ENCODE data around the gene WDR37.
"Not testable (repeated sequence)": the region's sequence is repeated elsewhere in the genome, so short reads cannot be mapped to it uniquely, and the experiment has no call there.

WDR37 gene

DNA sequence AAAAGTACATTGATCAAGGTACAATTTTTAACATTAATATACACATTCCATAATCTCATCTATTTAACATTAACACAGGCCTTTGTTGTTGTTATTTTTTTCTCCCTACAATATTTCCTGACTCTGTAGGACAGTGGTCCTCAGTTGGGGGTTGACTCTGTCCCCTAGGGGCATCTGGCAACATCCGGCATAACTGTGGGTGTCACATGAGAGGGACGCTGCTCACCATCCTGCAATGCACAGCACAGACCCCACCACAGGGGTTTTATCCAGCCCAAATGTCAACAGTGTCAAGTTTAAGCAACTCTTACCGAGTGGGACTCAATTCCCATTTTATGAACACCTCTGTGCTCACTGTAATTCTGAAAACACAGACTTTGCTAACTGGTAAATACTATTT, 16.1 kb upstream of the WDR37 start:
- no peak for DNase-seq

DNA sequence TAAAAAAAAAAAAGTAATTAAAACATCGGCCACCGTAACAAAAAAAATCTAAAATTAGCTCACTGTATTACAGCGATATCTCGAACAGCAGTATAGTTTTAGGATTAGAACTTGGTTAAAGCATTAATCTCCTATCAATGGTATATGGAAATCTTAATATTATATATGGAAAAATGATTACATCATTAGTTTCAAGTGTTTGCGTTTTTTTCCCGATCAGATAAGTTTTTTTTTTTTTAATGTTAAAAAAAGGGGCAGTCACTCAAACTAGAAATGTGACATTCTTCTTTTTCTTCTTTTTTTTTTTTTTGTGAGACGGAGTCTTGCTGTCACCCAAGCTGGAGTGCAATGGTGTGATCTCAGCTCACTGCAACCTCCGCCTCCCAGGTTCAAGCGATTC, 14.7 kb upstream of the WDR37 start:
- no peak for DNase-seq

DNA sequence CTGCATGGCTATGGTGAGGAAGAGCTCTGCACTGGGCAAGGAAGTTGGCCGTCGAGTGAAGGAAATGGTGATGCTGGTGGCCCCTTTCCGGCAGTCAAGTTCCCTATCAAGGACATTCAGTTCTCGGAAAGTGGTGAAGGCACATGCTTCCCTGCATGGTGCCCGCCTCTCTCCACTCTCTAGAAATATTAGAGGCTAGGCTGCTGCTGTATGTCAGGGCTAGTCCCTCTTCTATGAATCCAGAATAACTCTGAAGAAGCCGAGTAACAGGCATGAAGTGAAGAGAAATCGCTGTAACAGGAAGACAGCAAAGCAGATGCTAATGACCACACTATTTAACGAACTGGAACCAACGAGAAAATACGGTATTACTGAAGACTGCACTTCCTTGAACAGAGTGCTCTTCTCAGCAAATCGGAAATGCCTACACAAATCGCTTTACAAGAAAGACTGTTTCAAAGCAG, 12.6 kb upstream of the WDR37 start:
- peak in 2 of 51 donors; percentile 11 to 28 for DNase-seq

DNA sequence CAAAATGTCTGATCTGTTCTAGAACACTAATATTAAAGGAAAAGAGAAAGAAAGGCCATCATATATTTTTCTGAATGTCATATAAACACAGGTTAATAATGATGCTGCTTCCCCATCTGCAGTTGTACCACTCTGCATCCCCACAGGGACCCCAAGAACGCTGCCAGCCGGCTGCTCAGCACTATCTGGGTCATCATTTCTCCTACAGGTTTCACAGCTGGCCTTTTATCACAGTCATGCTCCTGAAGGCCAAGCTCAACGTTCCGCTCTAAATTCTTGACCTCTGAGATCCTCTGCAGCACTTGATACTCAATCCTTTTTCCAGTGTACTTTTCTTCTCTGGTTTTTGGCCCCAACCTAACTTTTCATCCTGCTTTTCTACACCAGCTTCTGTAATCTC, 12.0 kb upstream of the WDR37 start:
- DNase-seq = no peak

DNA sequence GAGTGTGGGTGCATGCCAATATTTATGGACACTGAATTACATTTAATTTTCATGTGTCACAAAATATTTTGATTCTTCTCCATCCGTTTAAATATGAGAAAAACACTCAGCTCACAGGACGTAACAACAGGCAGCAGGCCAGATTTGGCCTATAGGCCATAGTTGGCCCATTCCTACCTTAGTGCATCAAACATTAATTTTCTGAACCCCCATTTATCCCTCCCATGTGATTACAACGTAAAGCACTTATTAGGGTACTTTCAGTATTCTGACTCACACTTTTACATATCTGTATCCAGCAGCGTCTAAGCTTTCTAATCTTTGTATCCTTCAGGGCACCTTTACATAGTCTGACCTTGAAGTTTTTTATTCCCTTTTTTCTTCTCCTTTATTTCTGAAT, 11.2 kb upstream of the WDR37 start:
- DNase-seq = no peak

DNA sequence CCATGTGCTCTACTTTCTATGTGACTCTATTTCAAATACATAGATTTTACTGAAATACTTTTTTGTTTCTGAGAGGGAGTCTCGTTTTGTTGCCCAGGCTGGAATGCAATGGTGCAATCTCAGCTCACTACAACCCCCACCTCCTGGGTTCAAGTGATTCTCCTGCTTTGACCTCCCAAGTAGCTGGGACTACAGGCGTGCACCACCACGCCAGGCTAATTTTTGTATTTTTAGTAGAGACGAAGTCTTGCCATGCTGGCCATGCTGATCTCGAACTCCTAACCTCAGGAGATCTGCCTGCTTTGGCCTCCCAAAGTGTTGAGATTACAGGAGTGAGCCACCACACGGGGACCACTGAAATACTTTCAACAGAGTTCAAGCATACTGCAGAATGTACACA, 10.8 kb upstream of the WDR37 start:
- no peak for DNase-seq

DNA sequence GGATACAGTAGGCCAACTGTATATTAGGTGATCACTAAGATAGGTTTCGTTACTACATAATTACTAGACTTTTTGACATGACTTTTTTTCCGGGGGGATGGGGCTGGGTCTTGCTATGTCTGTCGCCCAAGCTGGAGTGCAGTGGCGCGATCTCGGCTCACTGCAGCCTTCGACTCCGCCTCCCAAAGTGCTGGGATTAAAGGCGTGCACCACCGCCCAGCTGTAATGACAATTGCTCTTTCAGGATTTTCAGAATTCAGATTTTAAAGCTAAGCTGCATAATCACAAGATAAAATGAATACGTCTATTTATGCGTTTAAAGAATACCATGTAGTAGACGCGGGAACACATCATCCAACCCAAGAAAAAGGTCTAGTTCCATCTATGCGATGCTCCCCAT, 8.2 kb upstream of the WDR37 start:
- DNase-seq = no peak

DNA sequence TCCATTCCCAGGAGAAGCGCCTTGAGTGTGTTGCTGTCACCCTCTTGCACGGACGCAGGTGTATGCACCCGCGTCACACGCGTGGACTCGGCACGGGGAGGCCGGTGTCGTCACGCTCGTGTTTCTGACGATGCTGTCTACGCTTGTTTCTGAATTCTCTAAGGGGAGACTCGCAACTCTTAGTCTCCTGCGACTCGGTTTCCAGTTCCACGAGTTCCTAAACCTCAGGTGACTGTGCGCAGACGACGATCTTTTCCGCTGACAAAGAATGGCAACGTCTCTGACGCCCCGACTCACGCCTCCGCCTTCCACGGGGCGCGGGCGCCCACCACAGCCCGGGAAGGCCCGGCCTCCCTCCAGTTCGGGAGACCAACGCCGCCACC, 7.8 kb upstream of the WDR37 start:
- peak in 10 of 51 donors; percentile 36 to 70 (median 60) for DNase-seq

DNA sequence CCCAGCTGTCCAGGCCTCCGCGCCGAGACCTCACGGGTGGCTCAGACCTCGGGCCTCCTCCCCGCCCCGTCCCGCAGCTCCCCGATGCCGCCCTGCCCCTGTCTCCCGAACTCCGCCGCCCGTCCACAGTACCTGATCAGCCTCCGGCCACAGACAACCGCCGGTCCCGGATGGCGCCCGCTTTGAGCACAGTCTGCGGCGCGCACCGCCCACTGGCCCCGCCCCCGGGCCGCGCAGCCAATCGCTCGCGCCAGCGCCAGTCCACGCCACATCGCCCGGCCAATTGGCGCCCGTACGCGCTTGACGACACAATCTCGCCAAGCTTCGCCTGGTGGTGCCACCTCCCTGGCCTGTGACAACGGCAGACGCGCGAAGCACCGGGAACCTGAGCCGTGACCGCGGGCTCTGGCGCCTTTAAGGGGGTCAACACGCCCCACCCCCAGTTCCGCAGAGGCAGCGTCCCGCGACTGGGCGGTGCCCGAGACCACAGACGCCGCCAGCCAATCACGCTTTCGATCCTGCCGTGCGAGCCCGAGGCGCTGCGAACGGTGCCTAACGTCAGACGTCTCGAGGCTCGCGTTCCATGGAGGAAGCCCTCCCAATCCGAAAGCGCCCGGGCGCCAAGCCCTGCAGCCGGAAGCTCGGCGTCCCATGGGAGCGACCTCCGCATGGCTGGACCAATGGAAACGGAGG, 7.3 kb upstream of the WDR37 start, which contains the start of gene IDI1:
TSS of gene IDI1 (minus strand) at position 388 of the 693 bp plus-strand sequence. CDS start at position 272, 116 bp downstream.
- DNase-seq = peak; percentile 90 to 100 (median 99)

DNA sequence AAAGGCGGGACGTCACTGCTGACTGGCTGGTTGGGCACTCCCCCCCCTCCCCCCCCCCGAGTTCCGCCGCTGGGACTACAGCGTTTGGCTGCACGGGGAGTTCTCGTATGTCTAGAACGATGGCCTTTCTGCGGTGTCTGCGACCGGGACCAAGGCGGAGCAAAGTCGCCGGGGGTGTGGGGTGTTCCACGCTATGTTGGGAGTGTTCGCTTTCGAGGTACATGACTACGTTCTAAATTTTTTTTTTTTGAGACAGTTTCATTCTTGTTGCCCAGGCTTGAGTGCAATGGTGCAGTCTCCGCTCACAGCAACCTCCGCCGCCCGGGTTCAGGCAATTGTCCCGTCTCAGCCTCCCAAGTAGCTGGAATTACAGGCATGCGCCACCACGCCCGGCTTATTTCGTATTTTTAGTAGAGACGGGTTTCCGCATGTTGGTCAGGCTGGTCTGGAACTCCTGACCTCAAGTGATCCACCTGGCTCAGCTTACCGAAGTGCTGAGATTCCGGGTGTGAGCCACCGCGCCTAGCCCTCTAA, 6.7 kb upstream of the WDR37 start:
- DNase-seq = peak in 1 of 51 donors; percentile 65

DNA sequence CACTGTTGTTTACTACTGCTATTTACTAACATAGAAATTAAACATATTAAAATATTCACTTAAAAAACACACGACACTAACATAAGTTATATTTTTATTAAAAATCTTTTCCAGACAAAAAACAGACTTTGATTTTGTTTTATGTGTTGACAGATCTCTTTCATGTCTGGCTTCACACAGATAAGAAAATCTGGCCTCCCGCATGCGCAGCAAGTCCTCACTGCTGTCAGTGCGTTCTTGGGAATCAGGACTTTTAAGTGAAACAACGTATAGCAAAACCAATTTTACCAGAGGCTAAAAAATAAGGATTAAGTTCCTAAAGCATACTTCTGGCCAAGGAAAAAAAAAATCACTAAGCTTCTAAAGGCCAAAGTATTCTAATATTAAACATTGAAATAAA, 6.0 kb upstream of the WDR37 start:
- DNase-seq = no peak

DNA sequence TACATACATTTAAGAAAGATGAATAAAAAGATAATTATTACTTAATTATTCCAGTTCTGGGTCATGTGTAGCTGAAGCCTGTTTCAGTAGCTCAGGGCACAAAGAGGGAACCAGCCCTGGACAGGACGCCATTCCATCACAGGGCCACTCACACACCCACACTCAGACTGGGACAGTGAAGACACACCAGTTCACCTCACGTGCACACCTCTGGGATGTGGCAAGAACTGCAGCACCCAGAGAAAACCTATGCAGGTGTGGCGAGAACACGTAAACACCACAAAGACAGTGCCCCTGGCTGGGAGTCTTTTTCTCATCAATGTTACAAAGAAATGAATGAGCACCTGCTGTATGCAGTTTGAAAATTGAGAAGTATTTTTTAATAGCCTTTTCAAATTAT, 5.6 kb upstream of the WDR37 start:
- no peak for DNase-seq

DNA sequence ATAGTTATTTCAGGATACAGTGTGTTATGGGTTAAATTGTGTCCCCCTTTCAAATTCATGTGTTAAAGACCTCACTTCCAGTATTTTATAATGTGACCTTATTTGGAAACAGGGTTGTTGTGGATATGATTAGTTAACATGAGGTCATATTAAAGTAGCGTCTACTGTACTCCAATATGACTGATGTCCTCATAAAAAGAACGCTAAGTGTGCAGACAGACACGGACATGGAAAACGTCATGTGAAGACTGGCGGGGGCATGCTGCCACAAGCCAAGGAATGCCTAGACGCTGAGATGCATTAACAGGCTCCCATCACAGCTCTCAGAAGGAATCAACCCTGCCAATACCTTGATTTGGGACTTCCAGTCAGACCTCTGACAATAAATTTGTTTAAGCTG, 1.5 kb upstream of the WDR37 start:
- no peak for DNase-seq

DNA sequence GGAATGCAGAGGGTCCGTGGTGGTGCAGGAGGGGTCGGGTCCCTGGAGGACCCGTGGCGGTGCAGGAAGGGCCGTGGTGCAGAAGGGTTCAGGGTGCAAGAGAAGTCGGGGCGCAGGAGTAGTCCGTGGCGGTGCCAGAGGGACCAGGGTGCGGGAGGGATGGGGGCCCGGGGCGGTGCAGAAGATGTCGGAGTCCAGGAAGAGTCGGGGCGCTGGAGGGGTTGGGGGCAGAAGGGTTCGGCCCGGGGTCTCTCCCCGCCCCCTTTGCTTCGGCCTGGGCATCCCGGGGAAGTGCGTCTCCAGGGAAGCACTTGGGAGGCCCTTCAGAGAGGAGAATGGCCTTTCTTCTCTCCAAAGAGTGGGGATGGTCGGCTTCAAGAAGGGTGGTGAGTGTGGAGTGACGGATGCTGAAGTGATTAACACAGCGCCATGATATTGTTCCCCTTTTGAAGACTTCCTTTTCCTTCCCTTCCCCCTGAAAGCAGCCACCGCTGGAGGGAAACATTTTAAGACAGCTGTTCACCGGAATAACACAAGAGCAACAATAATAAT, 997 bp downstream of the WDR37 start:
- no peak for DNase-seq

DNA sequence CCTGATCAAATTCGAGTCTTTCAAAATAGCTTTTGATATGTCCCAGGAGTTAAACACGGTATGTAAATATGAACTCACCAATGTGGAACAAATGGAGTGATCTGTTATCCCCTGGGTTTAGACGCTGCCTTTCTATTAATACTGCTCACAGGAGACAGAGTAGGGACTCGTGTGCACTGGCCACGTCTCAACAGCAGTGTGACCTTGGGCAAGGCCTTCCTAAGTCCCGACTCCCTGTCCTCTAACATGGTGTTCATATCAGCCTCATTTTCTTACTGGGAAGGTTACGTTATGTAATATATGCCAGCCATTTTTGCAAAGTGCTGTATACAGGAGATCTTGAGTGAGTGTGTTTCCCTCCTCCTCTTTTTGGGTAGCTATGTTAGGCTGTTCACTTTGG, 1.8 kb downstream of the WDR37 start:
- no peak for DNase-seq

DNA sequence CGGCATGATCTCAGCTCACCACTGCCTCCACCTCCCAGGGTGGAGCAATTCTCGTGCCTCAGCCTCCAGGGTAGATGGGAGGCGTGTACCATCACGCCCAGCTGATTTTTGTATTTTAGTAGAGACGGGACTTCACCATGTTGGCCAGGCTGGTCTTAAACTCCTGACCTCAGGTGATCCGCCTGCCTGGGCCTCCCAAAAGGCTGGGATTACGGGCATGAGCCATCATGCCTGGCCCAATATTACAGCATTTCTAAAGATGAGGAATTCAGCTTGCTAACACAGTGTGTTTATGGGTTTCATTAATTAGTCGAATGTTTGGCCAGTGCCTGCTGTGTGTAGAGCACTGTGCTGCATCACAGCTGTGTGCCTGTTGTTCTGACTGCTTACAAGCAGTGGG, 3.7 kb downstream of the WDR37 start:
- DNase-seq = no peak

DNA sequence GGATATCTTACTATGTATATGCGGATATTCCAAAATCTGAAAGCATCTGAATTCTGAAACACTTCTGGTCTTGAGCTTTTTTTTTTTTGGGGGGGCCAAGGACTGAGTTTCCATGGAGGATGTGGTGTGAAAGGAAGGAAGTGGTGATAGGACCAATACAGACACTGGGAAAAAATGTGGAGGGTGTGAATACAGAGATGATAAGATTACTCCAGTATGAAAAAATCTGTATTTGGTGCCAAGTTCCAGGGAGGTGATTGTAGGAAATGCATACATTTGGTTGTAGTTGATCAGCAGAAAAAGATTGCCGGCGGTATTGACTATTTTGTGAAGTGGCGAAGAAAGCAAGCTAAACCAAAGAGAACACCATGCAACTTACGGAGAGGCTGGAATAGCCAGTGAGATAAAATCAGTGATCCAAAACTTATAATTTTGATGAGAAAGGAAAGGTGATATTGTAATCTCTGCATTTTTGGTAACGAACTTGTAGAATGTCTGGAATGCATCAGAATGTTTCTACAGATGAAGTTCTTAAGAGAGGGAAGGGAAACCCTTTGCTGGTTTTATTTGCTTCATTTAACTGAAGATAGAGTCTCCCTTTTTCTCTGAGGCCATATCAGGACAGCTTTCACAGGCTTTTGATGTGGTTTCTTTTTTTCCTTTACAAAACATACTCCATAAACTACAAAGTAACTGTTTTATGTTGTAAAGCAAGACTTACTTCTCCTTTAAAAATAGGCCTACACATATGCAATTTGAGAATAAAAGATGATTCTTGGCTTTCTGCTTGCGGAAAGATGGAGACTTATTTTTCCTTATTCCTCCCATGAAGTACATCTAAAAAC, 6.0 kb downstream of the WDR37 start:
- DNase-seq = no peak

DNA sequence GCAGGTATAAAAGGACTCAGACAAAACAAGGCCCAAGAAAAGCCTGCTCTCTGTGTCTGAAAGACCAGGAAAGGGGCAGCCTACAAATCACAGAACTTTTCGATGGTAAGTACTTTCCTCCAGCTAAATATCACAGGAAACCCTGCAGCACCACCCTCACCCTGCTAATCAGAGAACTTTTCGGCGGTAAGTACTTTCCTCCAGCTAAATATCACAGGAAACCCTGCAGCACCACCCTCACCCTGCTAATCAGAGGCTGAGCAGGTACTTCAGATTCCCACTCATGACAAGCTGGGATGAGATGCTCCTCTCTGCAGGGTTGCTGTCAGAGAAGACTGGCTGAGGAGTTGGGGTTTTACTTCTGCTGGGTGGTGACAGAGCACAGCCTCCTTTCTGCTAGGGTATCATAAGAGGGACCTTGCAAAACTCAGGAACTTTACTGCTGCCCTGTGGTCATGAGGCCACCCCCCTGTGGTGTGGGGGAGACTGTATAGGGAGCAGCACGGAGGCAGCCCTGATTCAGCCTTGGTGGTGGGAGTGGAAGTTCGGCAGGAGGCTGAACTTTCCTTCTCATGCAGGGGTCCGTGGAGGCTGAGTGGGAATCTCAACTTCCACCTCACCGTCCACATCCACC, 7.2 kb downstream of the WDR37 start:
- DNase-seq = no peak

DNA sequence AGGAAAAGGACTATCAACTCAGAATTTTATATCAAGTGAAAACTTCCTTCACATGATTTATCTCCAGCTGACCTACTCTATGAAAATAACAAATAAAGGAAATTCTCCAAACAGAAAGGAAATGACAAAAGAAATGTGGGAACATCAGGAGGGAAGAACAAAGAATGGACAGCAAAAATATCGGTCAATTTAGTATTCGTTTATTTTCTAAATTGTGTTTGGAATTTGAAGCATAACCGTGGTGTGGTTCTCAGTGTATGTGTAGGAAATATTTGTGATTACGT, 8.7 kb downstream of the WDR37 start:
- DNase-seq = no peak

DNA sequence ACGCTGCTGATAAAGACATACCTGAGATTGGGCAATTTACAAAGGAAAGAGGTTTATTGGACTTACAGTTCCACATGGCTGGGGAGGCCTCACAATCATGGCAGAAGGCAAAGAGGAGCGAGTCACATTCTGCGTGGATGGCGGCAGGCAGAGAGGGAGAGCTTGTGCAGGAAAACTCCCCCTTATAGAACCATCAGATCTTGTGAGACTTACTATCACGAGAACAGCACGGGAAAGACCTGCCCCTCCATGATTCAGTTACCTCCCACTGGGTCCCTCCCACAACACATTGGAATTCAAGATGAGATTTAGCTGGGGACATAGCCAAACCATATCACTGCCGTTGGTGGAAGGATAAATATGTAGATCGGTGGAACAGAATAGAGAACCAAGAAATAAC, 10.5 kb downstream of the WDR37 start:
- not testable (repeated sequence) for DNase-seq

DNA sequence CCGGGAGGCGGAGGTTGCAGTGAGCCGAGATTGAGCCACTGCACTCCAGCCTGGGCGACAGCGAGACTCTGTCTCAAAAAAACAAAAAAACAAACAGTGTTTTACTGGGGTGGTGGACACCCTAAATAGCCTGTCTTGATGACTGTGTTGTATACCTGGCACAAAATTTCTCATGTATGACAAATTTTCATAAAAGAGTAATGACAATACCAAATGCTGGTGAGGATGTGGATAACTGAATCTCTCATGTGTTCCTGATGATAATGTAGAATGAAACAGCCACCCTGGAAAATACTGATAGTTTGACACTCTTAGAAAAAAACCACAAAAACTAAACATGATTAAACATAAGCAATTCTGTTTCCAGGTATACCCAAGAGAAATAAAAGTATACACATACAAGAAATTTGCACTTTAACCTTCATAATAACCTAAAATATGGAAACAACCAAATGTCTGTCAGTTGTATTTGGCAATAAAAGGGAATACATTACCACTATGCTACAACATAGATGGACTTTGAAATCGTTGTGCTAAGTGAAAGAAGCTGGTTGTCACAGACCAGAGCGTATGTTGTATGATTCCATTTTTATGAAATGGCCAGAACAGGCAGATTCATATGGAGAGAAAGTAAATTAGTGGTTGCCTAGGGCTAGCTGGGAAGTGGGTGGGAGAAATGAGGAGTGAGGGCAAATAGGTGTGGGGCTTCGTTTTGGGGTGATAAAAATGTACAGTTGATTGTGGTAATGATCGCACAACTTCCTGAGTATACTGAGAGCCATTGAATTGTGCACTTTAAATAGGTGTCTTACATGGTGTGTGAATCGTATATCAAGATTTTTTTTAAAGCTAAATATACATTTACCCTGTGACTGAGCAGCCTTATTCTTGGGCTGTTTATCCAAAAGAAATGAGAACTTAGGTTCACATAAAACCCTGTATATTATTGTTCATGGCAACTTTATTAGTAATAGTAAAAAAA, 12.5 kb downstream of the WDR37 start:
- no peak for DNase-seq

Data from hypothalamus (tissue), 51 donors.